HepG2 (cell line): Measurements from ENCODE around the gene GCDH. TPM values are rescaled to one million over a fixed set of nuclear protein-coding genes. Genes with fewer than 3 reads are reported as not detected.

Experiments used
- HOXA7 ChIP-seq: sonication (generic); formaldehyde crosslinking; IDR thresholded peaks from 2 replicates; pipeline ENCODE4 v1.8.1; 2022; ENCODE audit warnings: mild to moderate bottlenecking, missing genetic modification reagents, moderate library complexity
- IRF2 ChIP-seq: IDR thresholded peaks from 2 replicates; pipeline ENCODE4 v1.6.1; 2018; ENCODE audit warnings: missing genetic modification reagents, missing compliant biosample characterization
- KDM2A ChIP-seq: sonication (generic); formaldehyde crosslinking; IDR thresholded peaks from 2 replicates; pipeline ENCODE4 v1.4.0; 2020; ENCODE audit warnings: low read depth, missing genetic modification reagents, borderline replicate concordance
- MBD4 ChIP-seq: IDR thresholded peaks from 2 replicates; pipeline ENCODE4 v1.6.1; 2012; ENCODE audit warnings: low read length, inconsistent platforms, borderline replicate concordance
- RELA ChIP-seq: sonication (generic); formaldehyde crosslinking; IDR thresholded peaks from 2 replicates; pipeline ENCODE4 v1.4.0; 2020; ENCODE audit warnings: missing genetic modification reagents
- ZNF550 ChIP-seq: sonication (generic); formaldehyde crosslinking; IDR thresholded peaks from 2 replicates; pipeline ENCODE4 v1.4.0; 2020; ENCODE audit warnings: mild to moderate bottlenecking, missing genetic modification reagents, borderline replicate concordance
- ZNF572 ChIP-seq: sonication (generic); formaldehyde crosslinking; IDR thresholded peaks from 2 replicates; pipeline ENCODE4 v1.5.1; 2020; ENCODE audit warnings: mild to moderate bottlenecking, missing genetic modification reagents
- polyA plus RNA-seq, 8 experiments: library from polyadenylated mRNA; depleted of rRNA in 3 of 8; stranded (reverse) in 7 of 8; unstranded in 1 of 8; fragments of >200 nt; fragmentation: Illumina TruSeq in 4 of 8; extraction: Trizol in 4 of 8; gene quantifications; 2 replicates each; pipeline versions ENCODE4 v1.2.1 to v1.2.3, GENCODE V29; 2011 to 2016; ENCODE audit warnings: low read depth in 4 of 8, missing spikeins in 1 of 8, mixed read lengths in 1 of 8; ENCODE audit not compliant: insufficient read depth in 1 of 8
- total RNA-seq, 5 experiments: library from RNA; depleted of rRNA; stranded (reverse); fragments of >200 nt; fragmentation: Illumina TruSeq; extraction: Trizol; gene quantifications; 2 replicates each; pipeline ENCODE4 v1.2.3, GENCODE V29; 2016; ENCODE audit warnings: low read depth in 1 of 5
- TF ChIP-seq, protein P1 (sequence below): sonication (generic); formaldehyde crosslinking; IDR thresholded peaks from 2 replicates; pipeline ENCODE4 v1.5.0; 2020; ENCODE audit warnings: mild to moderate bottlenecking, missing genetic modification reagents
- TF ChIP-seq, protein P2 (sequence below): sonication (generic); formaldehyde crosslinking; IDR thresholded peaks from 2 replicates; pipeline ENCODE4 v1.4.0; 2020; ENCODE audit warnings: missing genetic modification reagents
- TF ChIP-seq, protein P3 (sequence below): sonication (generic); formaldehyde crosslinking; IDR thresholded peaks from 2 replicates; pipeline ENCODE4 v1.4.0; 2020; ENCODE audit warnings: low read depth, mild to moderate bottlenecking, missing genetic modification reagents
- TF ChIP-seq, protein P4 (sequence below): sonication (generic); formaldehyde crosslinking; conservative IDR thresholded peaks from 2 replicates; pipeline ENCODE4 v1.4.0; 2020; ENCODE audit warnings: missing genetic modification reagents
- TF ChIP-seq, protein P5 (sequence below): IDR thresholded peaks from 2 replicates; pipeline ENCODE4 v1.6.1; 2012; ENCODE audit warnings: low read length, improper control_type of control experiment
- TF ChIP-seq, protein P6 (sequence below): sonication (generic); formaldehyde crosslinking; IDR thresholded peaks from 2 replicates; pipeline ENCODE4 v1.9.0; 2021; ENCODE audit warnings: missing genetic modification reagents, borderline replicate concordance
- TF ChIP-seq, protein P7 (sequence below): sonication (generic); formaldehyde crosslinking; IDR thresholded peaks from 2 replicates; pipeline ENCODE4 v1.8.1; 2023; ENCODE audit warnings: missing genetic modification reagents, mild to moderate bottlenecking, borderline replicate concordance
- TF ChIP-seq, protein P8 (sequence below): sonication (generic); formaldehyde crosslinking; IDR thresholded peaks from 2 replicates; pipeline ENCODE4 v1.4.0; 2020; ENCODE audit warnings: missing genetic modification reagents

Gene GCDH
- total and polyA plus RNA-seq, 2 of the 13 experiments (the other 11 are each of a cell fraction or from before 2014, with no cell fraction given), result 15.1 to 38.0 TPM

DNA sequence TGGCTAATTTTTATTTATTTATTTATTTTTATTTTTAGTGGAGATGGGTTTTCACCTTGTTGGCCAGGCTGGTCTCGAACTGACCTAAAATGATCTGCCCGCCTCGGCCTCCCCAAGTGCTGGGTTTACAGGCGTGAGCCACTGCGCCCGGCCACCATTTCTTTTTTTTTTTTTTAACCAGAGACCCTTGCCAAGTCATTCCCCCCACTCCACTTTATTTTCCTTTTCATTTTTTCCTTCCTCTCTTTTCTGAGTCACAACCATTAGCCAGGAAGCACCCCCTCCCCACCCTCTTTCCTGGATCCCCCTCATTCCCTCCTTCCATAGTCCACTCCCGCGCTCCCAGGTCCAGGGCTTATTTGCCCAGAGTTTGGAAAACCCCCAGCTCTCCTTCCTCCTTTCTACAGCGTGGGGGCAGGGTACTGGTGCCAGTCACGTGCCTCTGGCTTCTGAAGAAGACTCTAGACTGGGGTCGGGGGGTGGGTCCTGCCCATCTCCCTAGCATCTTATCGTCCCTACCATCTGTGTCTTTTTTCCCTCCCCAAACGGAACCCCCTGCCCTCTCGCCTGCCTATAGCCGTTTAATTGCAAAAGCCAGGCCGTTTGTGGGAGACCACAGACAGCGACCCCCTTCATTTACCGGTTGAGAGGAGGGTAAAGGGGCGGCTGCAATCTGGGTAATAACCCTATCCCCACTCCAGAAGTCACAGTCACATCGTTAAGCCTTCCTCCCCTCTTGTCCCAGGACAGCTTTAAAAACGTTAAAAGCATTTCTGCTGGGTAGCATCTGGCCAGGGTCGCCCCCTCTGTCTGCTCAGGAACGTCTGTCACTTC is 46.4 kb downstream of the GCDH start (continued):
- TF ChIP-seq, protein P1, sequence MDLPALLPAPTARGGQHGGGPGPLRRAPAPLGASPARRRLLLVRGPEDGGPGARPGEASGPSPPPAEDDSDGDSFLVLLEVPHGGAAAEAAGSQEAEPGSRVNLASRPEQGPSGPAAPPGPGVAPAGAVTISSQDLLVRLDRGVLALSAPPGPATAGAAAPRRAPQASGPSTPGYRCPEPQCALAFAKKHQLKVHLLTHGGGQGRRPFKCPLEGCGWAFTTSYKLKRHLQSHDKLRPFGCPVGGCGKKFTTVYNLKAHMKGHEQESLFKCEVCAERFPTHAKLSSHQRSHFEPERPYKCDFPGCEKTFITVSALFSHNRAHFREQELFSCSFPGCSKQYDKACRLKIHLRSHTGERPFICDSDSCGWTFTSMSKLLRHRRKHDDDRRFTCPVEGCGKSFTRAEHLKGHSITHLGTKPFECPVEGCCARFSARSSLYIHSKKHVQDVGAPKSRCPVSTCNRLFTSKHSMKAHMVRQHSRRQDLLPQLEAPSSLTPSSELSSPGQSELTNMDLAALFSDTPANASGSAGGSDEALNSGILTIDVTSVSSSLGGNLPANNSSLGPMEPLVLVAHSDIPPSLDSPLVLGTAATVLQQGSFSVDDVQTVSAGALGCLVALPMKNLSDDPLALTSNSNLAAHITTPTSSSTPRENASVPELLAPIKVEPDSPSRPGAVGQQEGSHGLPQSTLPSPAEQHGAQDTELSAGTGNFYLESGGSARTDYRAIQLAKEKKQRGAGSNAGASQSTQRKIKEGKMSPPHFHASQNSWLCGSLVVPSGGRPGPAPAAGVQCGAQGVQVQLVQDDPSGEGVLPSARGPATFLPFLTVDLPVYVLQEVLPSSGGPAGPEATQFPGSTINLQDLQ, result no peak
- TF ChIP-seq IRF2 (CRISPR knock-in tag), result no peak
- no peak for TF ChIP-seq MBD4
- TF ChIP-seq, protein P2, sequence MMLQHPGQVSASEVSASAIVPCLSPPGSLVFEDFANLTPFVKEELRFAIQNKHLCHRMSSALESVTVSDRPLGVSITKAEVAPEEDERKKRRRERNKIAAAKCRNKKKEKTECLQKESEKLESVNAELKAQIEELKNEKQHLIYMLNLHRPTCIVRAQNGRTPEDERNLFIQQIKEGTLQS (CRISPR knock-in tag), result no peak
- TF ChIP-seq, protein P3, sequence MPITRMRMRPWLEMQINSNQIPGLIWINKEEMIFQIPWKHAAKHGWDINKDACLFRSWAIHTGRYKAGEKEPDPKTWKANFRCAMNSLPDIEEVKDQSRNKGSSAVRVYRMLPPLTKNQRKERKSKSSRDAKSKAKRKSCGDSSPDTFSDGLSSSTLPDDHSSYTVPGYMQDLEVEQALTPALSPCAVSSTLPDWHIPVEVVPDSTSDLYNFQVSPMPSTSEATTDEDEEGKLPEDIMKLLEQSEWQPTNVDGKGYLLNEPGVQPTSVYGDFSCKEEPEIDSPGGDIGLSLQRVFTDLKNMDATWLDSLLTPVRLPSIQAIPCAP (CRISPR knock-in tag), result no peak
- TF ChIP-seq, protein P4, sequence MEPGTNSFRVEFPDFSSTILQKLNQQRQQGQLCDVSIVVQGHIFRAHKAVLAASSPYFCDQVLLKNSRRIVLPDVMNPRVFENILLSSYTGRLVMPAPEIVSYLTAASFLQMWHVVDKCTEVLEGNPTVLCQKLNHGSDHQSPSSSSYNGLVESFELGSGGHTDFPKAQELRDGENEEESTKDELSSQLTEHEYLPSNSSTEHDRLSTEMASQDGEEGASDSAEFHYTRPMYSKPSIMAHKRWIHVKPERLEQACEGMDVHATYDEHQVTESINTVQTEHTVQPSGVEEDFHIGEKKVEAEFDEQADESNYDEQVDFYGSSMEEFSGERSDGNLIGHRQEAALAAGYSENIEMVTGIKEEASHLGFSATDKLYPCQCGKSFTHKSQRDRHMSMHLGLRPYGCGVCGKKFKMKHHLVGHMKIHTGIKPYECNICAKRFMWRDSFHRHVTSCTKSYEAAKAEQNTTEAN (CRISPR knock-in tag), result no peak
- TF ChIP-seq, protein P5, sequence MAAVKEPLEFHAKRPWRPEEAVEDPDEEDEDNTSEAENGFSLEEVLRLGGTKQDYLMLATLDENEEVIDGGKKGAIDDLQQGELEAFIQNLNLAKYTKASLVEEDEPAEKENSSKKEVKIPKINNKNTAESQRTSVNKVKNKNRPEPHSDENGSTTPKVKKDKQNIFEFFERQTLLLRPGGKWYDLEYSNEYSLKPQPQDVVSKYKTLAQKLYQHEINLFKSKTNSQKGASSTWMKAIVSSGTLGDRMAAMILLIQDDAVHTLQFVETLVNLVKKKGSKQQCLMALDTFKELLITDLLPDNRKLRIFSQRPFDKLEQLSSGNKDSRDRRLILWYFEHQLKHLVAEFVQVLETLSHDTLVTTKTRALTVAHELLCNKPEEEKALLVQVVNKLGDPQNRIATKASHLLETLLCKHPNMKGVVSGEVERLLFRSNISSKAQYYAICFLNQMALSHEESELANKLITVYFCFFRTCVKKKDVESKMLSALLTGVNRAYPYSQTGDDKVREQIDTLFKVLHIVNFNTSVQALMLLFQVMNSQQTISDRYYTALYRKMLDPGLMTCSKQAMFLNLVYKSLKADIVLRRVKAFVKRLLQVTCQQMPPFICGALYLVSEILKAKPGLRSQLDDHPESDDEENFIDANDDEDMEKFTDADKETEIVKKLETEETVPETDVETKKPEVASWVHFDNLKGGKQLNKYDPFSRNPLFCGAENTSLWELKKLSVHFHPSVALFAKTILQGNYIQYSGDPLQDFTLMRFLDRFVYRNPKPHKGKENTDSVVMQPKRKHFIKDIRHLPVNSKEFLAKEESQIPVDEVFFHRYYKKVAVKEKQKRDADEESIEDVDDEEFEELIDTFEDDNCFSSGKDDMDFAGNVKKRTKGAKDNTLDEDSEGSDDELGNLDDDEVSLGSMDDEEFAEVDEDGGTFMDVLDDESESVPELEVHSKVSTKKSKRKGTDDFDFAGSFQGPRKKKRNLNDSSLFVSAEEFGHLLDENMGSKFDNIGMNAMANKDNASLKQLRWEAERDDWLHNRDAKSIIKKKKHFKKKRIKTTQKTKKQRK, result no peak
- no peak for TF ChIP-seq ZNF572 (CRISPR knock-in tag)
- no peak for TF ChIP-seq KDM2A (CRISPR knock-in tag)
- TF ChIP-seq, protein P6, sequence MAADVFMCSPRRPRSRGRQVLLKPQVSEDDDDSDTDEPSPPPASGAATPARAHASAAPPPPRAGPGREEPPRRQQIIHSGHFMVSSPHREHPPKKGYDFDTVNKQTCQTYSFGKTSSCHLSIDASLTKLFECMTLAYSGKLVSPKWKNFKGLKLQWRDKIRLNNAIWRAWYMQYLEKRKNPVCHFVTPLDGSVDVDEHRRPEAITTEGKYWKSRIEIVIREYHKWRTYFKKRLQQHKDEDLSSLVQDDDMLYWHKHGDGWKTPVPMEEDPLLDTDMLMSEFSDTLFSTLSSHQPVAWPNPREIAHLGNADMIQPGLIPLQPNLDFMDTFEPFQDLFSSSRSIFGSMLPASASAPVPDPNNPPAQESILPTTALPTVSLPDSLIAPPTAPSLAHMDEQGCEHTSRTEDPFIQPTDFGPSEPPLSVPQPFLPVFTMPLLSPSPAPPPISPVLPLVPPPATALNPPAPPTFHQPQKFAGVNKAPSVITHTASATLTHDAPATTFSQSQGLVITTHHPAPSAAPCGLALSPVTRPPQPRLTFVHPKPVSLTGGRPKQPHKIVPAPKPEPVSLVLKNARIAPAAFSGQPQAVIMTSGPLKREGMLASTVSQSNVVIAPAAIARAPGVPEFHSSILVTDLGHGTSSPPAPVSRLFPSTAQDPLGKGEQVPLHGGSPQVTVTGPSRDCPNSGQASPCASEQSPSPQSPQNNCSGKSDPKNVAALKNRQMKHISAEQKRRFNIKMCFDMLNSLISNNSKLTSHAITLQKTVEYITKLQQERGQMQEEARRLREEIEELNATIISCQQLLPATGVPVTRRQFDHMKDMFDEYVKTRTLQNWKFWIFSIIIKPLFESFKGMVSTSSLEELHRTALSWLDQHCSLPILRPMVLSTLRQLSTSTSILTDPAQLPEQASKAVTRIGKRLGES (CRISPR knock-in tag), result no peak
- no peak for TF ChIP-seq RELA (CRISPR knock-in tag)
- TF ChIP-seq HOXA7 (CRISPR knock-in tag), result no peak
- TF ChIP-seq, protein P7, sequence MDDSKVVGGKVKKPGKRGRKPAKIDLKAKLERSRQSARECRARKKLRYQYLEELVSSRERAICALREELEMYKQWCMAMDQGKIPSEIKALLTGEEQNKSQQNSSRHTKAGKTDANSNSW, result no peak
- TF ChIP-seq, protein P8, sequence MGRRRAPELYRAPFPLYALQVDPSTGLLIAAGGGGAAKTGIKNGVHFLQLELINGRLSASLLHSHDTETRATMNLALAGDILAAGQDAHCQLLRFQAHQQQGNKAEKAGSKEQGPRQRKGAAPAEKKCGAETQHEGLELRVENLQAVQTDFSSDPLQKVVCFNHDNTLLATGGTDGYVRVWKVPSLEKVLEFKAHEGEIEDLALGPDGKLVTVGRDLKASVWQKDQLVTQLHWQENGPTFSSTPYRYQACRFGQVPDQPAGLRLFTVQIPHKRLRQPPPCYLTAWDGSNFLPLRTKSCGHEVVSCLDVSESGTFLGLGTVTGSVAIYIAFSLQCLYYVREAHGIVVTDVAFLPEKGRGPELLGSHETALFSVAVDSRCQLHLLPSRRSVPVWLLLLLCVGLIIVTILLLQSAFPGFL (CRISPR knock-in tag), result no peak
- no peak for TF ChIP-seq ZNF550 (CRISPR knock-in tag)
